ENCODE results near the gene ACSL6. TPM values are rescaled to one million over a fixed set of nuclear protein-coding genes. Genes with fewer than 3 reads are reported as not detected.

The ACSL6 gene, protein sequence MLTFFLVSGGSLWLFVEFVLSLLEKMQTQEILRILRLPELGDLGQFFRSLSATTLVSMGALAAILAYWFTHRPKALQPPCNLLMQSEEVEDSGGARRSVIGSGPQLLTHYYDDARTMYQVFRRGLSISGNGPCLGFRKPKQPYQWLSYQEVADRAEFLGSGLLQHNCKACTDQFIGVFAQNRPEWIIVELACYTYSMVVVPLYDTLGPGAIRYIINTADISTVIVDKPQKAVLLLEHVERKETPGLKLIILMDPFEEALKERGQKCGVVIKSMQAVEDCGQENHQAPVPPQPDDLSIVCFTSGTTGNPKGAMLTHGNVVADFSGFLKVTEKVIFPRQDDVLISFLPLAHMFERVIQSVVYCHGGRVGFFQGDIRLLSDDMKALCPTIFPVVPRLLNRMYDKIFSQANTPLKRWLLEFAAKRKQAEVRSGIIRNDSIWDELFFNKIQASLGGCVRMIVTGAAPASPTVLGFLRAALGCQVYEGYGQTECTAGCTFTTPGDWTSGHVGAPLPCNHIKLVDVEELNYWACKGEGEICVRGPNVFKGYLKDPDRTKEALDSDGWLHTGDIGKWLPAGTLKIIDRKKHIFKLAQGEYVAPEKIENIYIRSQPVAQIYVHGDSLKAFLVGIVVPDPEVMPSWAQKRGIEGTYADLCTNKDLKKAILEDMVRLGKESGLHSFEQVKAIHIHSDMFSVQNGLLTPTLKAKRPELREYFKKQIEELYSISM
- total RNA-seq (2022; extraction: Qiagen RNA extraction) = 0.06 to 0.07 TPM in 2 of 5 replicates, not detected in the others

DNA sequence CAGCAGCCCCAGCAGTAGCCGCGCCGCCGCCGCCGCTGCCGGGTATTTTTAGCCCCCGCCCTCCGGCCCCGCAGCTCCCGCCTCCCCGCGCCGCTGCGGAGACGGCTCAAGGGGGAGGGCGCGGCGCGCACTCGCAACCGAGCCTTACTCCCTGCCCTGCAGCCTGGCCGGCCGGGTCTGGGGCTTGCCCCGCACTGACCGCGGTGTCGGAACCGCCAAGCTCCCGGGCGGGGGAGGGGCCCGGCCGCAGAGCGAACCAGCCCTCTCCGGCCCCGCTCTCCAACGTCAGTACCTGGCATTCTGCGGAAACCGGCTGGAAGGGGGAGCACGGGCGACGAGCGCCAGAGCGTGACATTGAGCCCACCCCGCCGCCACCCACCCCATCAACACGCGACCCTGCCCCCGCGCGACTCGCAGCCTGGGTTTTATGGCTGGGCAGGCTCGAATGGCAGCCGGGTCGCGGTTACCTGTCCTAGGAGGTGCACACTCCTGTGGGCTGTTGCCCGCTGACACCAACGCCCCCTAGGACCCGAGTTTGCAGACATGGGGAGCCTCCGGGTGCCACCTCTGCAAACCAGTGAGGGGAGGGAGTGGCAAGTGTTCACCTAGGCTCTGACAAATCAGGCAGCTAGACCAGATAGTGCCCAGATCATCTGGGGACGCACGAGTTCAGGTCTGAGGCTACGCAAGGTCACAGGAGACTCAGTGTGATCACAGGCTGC, at the start of gene ACSL6:
TSS of gene ACSL6 (minus strand) at position 37 of the 722 bp plus-strand sequence. CDS start 105 bp downstream, outside the sequence.

DNA sequence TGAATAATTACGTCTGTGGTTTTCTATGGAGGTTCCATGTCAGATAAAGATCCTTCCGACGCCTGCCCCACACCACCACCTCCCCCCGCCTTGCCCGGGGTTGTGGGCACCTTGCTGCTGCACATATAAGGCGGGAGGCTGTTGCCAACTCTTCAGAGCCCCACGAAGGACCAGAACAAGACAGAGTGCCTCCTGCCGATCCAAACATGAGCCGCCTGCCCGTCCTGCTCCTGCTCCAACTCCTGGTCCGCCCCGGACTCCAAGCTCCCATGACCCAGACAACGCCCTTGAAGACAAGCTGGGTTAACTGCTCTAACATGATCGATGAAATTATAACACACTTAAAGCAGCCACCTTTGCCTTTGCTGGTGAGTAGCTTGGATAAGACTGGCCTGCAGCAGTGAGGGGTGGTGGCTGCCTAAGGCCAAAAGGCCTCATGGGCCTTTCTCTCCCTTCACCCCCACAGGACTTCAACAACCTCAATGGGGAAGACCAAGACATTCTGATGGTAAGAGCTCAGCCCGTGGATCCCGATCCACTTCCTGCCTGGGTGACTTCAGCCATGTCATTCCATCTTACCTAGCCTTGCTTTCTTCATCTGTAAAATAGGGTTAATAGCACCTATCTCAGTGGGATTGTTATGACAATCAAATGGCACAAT, 49.2 kb upstream of the ACSL6 start, which contains the start of gene IL3:
TSS of gene IL3 (plus strand) at position 155 of the 661 bp plus-strand sequence. CDS start at position 207, 52 bp downstream.

DNA sequence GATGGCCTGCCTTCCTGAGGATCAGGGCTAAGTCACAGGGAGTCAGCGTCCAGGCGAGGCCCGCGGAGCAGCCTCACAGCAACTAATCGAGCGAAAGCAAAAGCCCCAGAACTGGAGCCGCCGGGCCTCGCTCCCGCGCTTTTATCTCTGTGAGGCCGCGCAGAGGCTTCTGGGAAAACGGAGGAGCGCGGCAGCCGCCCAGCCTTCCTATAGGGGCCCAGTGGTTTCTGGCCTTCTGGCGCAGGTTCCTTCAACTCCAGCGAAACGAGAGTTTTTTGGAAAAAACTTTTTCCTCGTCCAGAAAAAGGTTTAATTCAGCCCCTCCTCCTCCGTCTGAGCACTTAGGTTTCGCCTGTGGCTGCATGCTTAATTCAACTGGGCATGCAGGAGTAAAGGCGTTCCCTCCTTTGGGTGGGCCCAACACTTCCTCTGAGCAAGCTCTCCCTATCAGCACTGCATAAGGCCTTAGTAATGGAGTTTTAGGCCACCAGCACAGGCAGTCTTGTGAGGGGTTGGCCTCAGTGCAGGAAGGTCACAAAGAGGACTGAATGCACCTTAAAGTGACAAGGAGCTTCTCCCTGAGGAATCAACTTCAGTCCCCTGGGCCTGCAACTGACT, 65.8 kb downstream of the ACSL6 start, which contains the start of gene MEIKIN:
TSS of gene MEIKIN (minus strand) at position 113 of the 618 bp plus-strand sequence. CDS start 158 bp downstream, outside the sequence.

Other genes with a start within 250 kb of the ACSL6 start
- gene FNIP1, start 214.6 kb downstream of the ACSL6 start, total RNA-seq (2022; extraction: Qiagen RNA extraction) = 10.9 to 14.2 TPM (median 12.6 TPM) in 5 replicates
- not detected in 5 replicates for gene MEIKIN, start 66.0 kb downstream of the ACSL6 start, total RNA-seq (2022; extraction: Qiagen RNA extraction)
- not detected in 5 replicates for gene IL3, start 49.0 kb upstream of the ACSL6 start, total RNA-seq (2022; extraction: Qiagen RNA extraction)
- gene CSF2, start 62.1 kb upstream of the ACSL6 start, total RNA-seq (2022; extraction: Qiagen RNA extraction) = 0.24 to 0.69 TPM (median 0.36 TPM) in 5 replicates
- gene P4HA2, start 216.2 kb upstream of the ACSL6 start, total RNA-seq (2022; extraction: Qiagen RNA extraction) = 42.0 to 49.8 TPM (median 49.1 TPM) in 5 replicates
- gene PDLIM4, start 246.0 kb upstream of the ACSL6 start, total RNA-seq (2022; extraction: Qiagen RNA extraction) = 0.27 to 1.1 TPM (median 0.64 TPM) in 5 replicates

All from A549 treated with Mapracorat at 1 μM for 4 hours (cell line).